ENCODE measurements around the gene LYSMD4. TPM values are rescaled to one million over a fixed set of nuclear protein-coding genes. Genes with fewer than 3 reads are reported as not detected.

LYSMD4 gene
- total and polyA plus RNA-seq, 2 of the 13 experiments (the other 11 are each of a cell fraction or from before 2014, with no cell fraction given) = 7.4 to 8.5 TPM

- Histone ChIP-seq H3K4me2 (ENCODE audit: low read depth, low read length) (no peak overlapping the region), H3K36me3 (replicated peaks in 1 of 2; ENCODE audit: control insufficient read depth in 1 of 2, insufficient read depth in 2 of 2, low read length in 2 of 2) (peaks cover 11 to 34% of the 10 kb centered on the region in 2 experiments), H3K9ac (ENCODE audit: insufficient read depth, low read depth, low read length) (no peak overlapping the region), H2AFZ (ENCODE audit: low read length) (no peak overlapping the region), H4K20me1 (ENCODE audit: insufficient read depth, low read length) (no peaks in the 10 kb centered on the region), H3K27me3 (ENCODE audit: control insufficient read depth in 1 of 2, insufficient read depth in 2 of 2, low read length in 2 of 2) (no peaks in the 10 kb centered on the region), H3K27ac (ENCODE audit: extremely low read length, insufficient read depth, low read length) (no peak overlapping the region), H3K4me1 (ENCODE audit: insufficient read depth, low read length) (no peaks in the 10 kb centered on the region), H3K79me2 (ENCODE audit: insufficient read depth, low read length) (no peaks in the 10 kb centered on the region), H3K4me3 (replicated peaks in 1 of 3; ENCODE audit: insufficient read depth in 1 of 3, low read depth in 2 of 3, low read length in 3 of 3) (no peak overlapping the region), H3K9me3 (ENCODE audit: low read length) (no peaks in the 10 kb centered on the region)
- in situ Hi-C loops (cut with HindIII; ENCODE audit: extremely low pct_ligation_motif_present, low pct_unique_long_range_greater_than_20kb) = loop anchor here (25.0 kb wide), 1 partner anchor 299 kb away; no protein-coding TSS in a partner anchor
- POLR2A ChIA-PET = no interaction called here
- ATAC-seq (no peak), DNase-seq (ENCODE audit: low spot score) (no peak), FAIRE-seq (no peak)
- 98% methylated on average over 5 of the region's 5 CpGs for WGBS (ENCODE audit: low lambda C conversion rate)
- TF ChIP-seq HNRNPUL1 (IDR thresholded peaks at IDR 0.05; ENCODE audit: low read depth, low read length) (no peak), ZNF780A (CRISPR knock-in tag; IDR thresholded peaks at IDR 0.05) (no peak), ZNF879 (CRISPR knock-in tag; IDR thresholded peaks at IDR 0.05) (no peak), CHCHD3 (CRISPR knock-in tag; IDR thresholded peaks at IDR 0.05) (no peak), ATF3 (CRISPR knock-in tag; IDR thresholded peaks at IDR 0.05) (no peak), TOPORS (CRISPR knock-in tag; IDR thresholded peaks at IDR 0.05) (no peak), KDM5A (IDR thresholded peaks at IDR 0.05; ENCODE audit: borderline replicate concordance, low read length) (no peak), ZNF329 (CRISPR knock-in tag; IDR thresholded peaks at IDR 0.05; ENCODE audit: low read depth) (no peak), HNF1B (CRISPR knock-in tag; IDR thresholded peaks at IDR 0.05) (no peak), ZNF75D (CRISPR knock-in tag; IDR thresholded peaks at IDR 0.05; ENCODE audit: borderline replicate concordance) (no peak), ATRX (CRISPR knock-in tag; IDR thresholded peaks at IDR 0.05; ENCODE audit: borderline replicate concordance) (no peak), ATAD3A (CRISPR knock-in tag; IDR thresholded peaks at IDR 0.05) (no peak), MXD3 (CRISPR knock-in tag; IDR thresholded peaks at IDR 0.05) (no peak), ZNF589 (CRISPR knock-in tag; conservative IDR thresholded peaks at IDR 0.05) (no peak)
- no TSS peak for BruUV-seq (replicated peaks)
- intact Hi-C loops (cut with micrococcal nuclease; ENCODE audit: unreplicated experiment) = no loop called here
- CTCF ChIA-PET (ENCODE audit: low intra/inter-chr PET ratio, low total read pairs) = no interaction called here
These were observed 21.6 kb downstream of the LYSMD4 start for GRCh38 chr15:99711625-99712024.

Measured in HepG2 (cell line).